ENCODE results near the gene MLLT6. TPM values are rescaled to one million over a fixed set of nuclear protein-coding genes. Genes with fewer than 3 reads are reported as not detected.

MLLT6 gene
- total RNA-seq, 1 donor from 2014 or later, result 155 TPM

- Mint-ChIP-seq H3K4me3 (ENCODE audit: low read depth) (no peak overlapping the region), H3K9me3 (ENCODE audit: low read depth) (no peaks in the 10 kb centered on the region), H3K27ac (no peak overlapping the region), H3K4me1 (ENCODE audit: low read depth) (no peaks in the 10 kb centered on the region), H3K36me3 (ENCODE audit: insufficient read depth) (no peaks in the 10 kb centered on the region), H3K27me3 (peaks cover 29% of the 10 kb centered on the region)
- DNase-seq (ENCODE audit: low spot score, unreplicated experiment), result no peak
- TF ChIP-seq CTCF (IDR thresholded peaks at IDR 0.05; ENCODE audit: unreplicated experiment), result no peak
Measured at GRCh38 chr17:38659415-38659814, 45.7 kb upstream of the MLLT6 start.

GRCh38 chr17:38660097-38661025, 44.7 kb upstream of the MLLT6 start:
- Mint-ChIP-seq H3K36me3 (ENCODE audit: insufficient read depth) (no peaks in the 10 kb centered on the region), H3K27me3 (peaks cover 27% of the 10 kb centered on the region), H3K4me1 (ENCODE audit: low read depth) (no peaks in the 10 kb centered on the region), H3K9me3 (ENCODE audit: low read depth) (no peaks in the 10 kb centered on the region), H3K4me3 (ENCODE audit: low read depth) (no peak overlapping the region), H3K27ac (peak overlapping the region; percentile 27)
- no peak for DNase-seq (ENCODE audit: low spot score, unreplicated experiment)
- no peak for TF ChIP-seq CTCF (IDR thresholded peaks at IDR 0.05; ENCODE audit: unreplicated experiment)

GRCh38 chr17:38663125-38663751, 41.8 kb upstream of the MLLT6 start:
- no peak overlapping the region for H3K27ac Mint-ChIP-seq
- peak; percentile 95 for TF ChIP-seq CTCF (IDR thresholded peaks at IDR 0.05; ENCODE audit: unreplicated experiment)
- no peaks in the 10 kb centered on the region for H3K36me3 Mint-ChIP-seq (ENCODE audit: insufficient read depth)
- no peak overlapping the region for H3K4me3 Mint-ChIP-seq (ENCODE audit: low read depth)
- peak; percentile 81 for DNase-seq (ENCODE audit: low spot score, unreplicated experiment)
- peaks cover 26% of the 10 kb centered on the region for H3K27me3 Mint-ChIP-seq
- no peaks in the 10 kb centered on the region for H3K9me3 Mint-ChIP-seq (ENCODE audit: low read depth)
- H3K4me1 Mint-ChIP-seq (ENCODE audit: low read depth), result peaks cover 2% of the 10 kb centered on the region

- no peak for DNase-seq (ENCODE audit: low spot score, unreplicated experiment)
- Mint-ChIP-seq H3K4me1 (ENCODE audit: low read depth) (peaks cover 2% of the 10 kb centered on the region), H3K27ac (no peak overlapping the region), H3K9me3 (ENCODE audit: low read depth) (no peaks in the 10 kb centered on the region), H3K36me3 (ENCODE audit: insufficient read depth) (no peaks in the 10 kb centered on the region), H3K4me3 (ENCODE audit: low read depth) (no peak overlapping the region), H3K27me3 (peaks cover 30% of the 10 kb centered on the region)
- no peak for TF ChIP-seq CTCF (IDR thresholded peaks at IDR 0.05; ENCODE audit: unreplicated experiment)
Measured at GRCh38 chr17:38663964-38664644, 41.0 kb upstream of the MLLT6 start.

GRCh38 chr17:38667099-38667786, 37.8 kb upstream of the MLLT6 start:
- peaks cover 10% of the 10 kb centered on the region for H3K4me1 Mint-ChIP-seq (ENCODE audit: low read depth)
- no peaks in the 10 kb centered on the region for H3K9me3 Mint-ChIP-seq (ENCODE audit: low read depth)
- H3K36me3 Mint-ChIP-seq (ENCODE audit: insufficient read depth), result no peaks in the 10 kb centered on the region
- peak; percentile 95 for TF ChIP-seq CTCF (IDR thresholded peaks at IDR 0.05; ENCODE audit: unreplicated experiment)
- H3K27me3 Mint-ChIP-seq, result peaks cover 53% of the 10 kb centered on the region
- DNase-seq (ENCODE audit: low spot score, unreplicated experiment), result peak; percentile 59
- H3K4me3 Mint-ChIP-seq (ENCODE audit: low read depth), result no peak overlapping the region
- H3K27ac Mint-ChIP-seq, result peak overlapping the region; percentile 53

Measured in progenitor cell of endocrine pancreas (in vitro differentiated cells).